ENCODE measurements around the gene TGFBR2.

GRCh38 chr3:30729936-30730335 lies 123.5 kb downstream of the TGFBR2 start:
- TF ChIP-seq EP300 (IDR thresholded peaks at IDR 0.05; ENCODE audit: borderline replicate concordance in 1 of 2, low read depth in 1 of 2, low read length in 1 of 2) (no peak), CTCF (IDR thresholded peaks at IDR 0.05) (no peak), RAD21 (IDR thresholded peaks at IDR 0.05; ENCODE audit: low read length) (no peak), SMC3 (IDR thresholded peaks at IDR 0.05; ENCODE audit: low read depth, low read length) (no peak), RFX5 (IDR thresholded peaks at IDR 0.05; ENCODE audit: low read length) (no peak), EZH2phosphoT487 (IDR thresholded peaks at IDR 0.05; ENCODE audit: borderline replicate concordance, low read depth) (no peak), FOXJ3 (CRISPR knock-in tag; IDR thresholded peaks at IDR 0.05) (no peak), TCF12 (IDR thresholded peaks at IDR 0.05) (no peak), TAF1 (IDR thresholded peaks at IDR 0.05; ENCODE audit: borderline replicate concordance, low read depth, low read length) (no peak)
- TF ChIP-seq, protein P1, sequence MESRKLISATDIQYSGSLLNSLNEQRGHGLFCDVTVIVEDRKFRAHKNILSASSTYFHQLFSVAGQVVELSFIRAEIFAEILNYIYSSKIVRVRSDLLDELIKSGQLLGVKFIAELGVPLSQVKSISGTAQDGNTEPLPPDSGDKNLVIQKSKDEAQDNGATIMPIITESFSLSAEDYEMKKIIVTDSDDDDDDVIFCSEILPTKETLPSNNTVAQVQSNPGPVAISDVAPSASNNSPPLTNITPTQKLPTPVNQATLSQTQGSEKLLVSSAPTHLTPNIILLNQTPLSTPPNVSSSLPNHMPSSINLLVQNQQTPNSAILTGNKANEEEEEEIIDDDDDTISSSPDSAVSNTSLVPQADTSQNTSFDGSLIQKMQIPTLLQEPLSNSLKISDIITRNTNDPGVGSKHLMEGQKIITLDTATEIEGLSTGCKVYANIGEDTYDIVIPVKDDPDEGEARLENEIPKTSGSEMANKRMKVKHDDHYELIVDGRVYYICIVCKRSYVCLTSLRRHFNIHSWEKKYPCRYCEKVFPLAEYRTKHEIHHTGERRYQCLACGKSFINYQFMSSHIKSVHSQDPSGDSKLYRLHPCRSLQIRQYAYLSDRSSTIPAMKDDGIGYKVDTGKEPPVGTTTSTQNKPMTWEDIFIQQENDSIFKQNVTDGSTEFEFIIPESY (IDR thresholded peaks at IDR 0.05; ENCODE audit: borderline replicate concordance, low read depth) = no peak
